Hepatocyte (in vitro differentiated cells): Measurements from ENCODE around the gene COMP. TPM values are rescaled to one million over a fixed set of nuclear protein-coding genes. Genes with fewer than 3 reads are reported as not detected.

Experiments used
- DNase-seq: peaks from one replicate; pipeline ENCODE4 v3.0.0-alpha.2; 2016; ENCODE audit warnings: low spot score
- H2AFZ ChIP-seq: fragments of 200-600 bp; sonication (generic); 2 replicates; pipeline ENCODE4 v1.6.0; 2016; ENCODE audit warnings: antibody characterized with exemption, mild to moderate bottlenecking
- H3K27ac ChIP-seq: fragments of 200-600 bp; sonication (generic); 2 replicates; pipeline ENCODE4 v1.5.1; 2016; ENCODE audit warnings: mild to moderate bottlenecking
- H3K27me3 ChIP-seq: fragments of 200-600 bp; sonication (generic); 2 replicates; pipeline ENCODE4 v1.6.1; 2016
- H3K36me3 ChIP-seq: fragments of 200-600 bp; sonication (generic); replicated peaks from 2 replicates; pipeline ENCODE4 v1.5.1; 2016; ENCODE audit warnings: low read depth; ENCODE audit not compliant: insufficient read depth
- H3K4me1 ChIP-seq: fragments of 200-600 bp; sonication (generic); 2 replicates; pipeline ENCODE4 v1.5.1; 2016; ENCODE audit warnings: mild to moderate bottlenecking, moderate library complexity; ENCODE audit not compliant: insufficient read depth
- H3K4me2 ChIP-seq: fragments of 200-600 bp; sonication (generic); 2 replicates; pipeline ENCODE4 v1.6.0; 2016
- H3K4me3 ChIP-seq: fragments of 200-600 bp; sonication (generic); 2 replicates; pipeline ENCODE4 v1.5.1; 2016; ENCODE audit warnings: mild to moderate bottlenecking
- H3K79me2 ChIP-seq: fragments of 200-600 bp; sonication (generic); 2 replicates; pipeline ENCODE4 v1.6.0; 2017; ENCODE audit warnings: mild to moderate bottlenecking
- H3K9me2 ChIP-seq: fragments of 200-600 bp; sonication (generic); replicated peaks from 2 replicates; pipeline ENCODE4 v1.6.0; 2017; ENCODE audit warnings: mild to moderate bottlenecking; ENCODE audit not compliant: insufficient read depth
- H3K9me3 ChIP-seq: fragments of 200-600 bp; sonication (generic); 2 replicates; pipeline ENCODE4 v1.5.1; 2016; ENCODE audit warnings: low read depth, mild to moderate bottlenecking
- H4K20me1 ChIP-seq: fragments of 200-600 bp; sonication (generic); 2 replicates; pipeline ENCODE4 v1.6.0; 2016; ENCODE audit warnings: mild to moderate bottlenecking; ENCODE audit not compliant: insufficient read depth, poor library complexity, severe bottlenecking
- CTCF ChIP-seq: fragments of 200-600 bp; sonication (generic); IDR thresholded peaks from 2 replicates; pipeline ENCODE4 v1.5.1; 2016; ENCODE audit warnings: antibody characterized with exemption, mild to moderate bottlenecking; ENCODE audit not compliant: poor library complexity
- EZH2 ChIP-seq: fragments of 200-600 bp; sonication (generic); IDR thresholded peaks from 2 replicates; pipeline ENCODE4 v1.6.1; 2016; ENCODE audit warnings: antibody characterized with exemption, mild to moderate bottlenecking, borderline replicate concordance
- EZH2phosphoT487 ChIP-seq: fragments of 200-600 bp; sonication (generic); IDR thresholded peaks from one replicate; pipeline ENCODE4 v1.6.1; 2018; ENCODE audit warnings: antibody characterized with exemption, mild to moderate bottlenecking, low read depth, moderate library complexity; ENCODE audit not compliant: unreplicated experiment, severe bottlenecking
- WGBS: methylation state at CpG from one replicate; pipeline ENCODE4 v1.1.6; 2016; ENCODE audit warnings: low lambda C conversion rate; ENCODE audit errors: missing lambda C conversion rate; 5-methylcytosine and 5-hydroxymethylcytosine counted together
- polyA plus RNA-seq: library from polyadenylated mRNA; unstranded; fragments of >200 nt; fragmentation: Nextera tagmentation; extraction: Ambion mirVana; gene quantifications from 2 replicates; pipeline ENCODE4 v1.2.1, GENCODE V29; 2016
- total RNA-seq: library from RNA; depleted of rRNA; stranded (reverse); fragments of >200 nt; gene quantifications from 2 replicates; pipeline ENCODE4 v1.2.3, GENCODE V29; 2014

Gene COMP
- total and polyA plus RNA-seq, 2 experiments from 2014 or later, result 2.8 to 16.3 TPM

GRCh38 chr19:18742324-18742723, 48.8 kb downstream of the COMP start:
- H3K79me2 ChIP-seq, result peaks cover 3% of the 10 kb centered on the region
- peak overlapping the region; percentile 59 for H3K4me2 ChIP-seq
- H3K27ac ChIP-seq, result peak overlapping the region; percentile 92
- H4K20me1 ChIP-seq, result no peaks in the 10 kb centered on the region
- TF ChIP-seq EZH2 (no peak), EZH2phosphoT487 (no peak)
- H3K4me1 ChIP-seq, result peaks cover 58% of the 10 kb centered on the region
- no peak overlapping the region for H2AFZ ChIP-seq
- DNase-seq, result peak; percentile 5
- no peaks in the 10 kb centered on the region for H3K9me3 ChIP-seq
- H3K36me3 ChIP-seq, result no peaks in the 10 kb centered on the region
- no peaks in the 10 kb centered on the region for H3K27me3 ChIP-seq
- 92% methylated on average over 14 of the region's 14 CpGs for whole genome bisulfite sequencing
- no peak overlapping the region for H3K4me3 ChIP-seq
- no peaks in the 10 kb centered on the region for H3K9me2 ChIP-seq

- WGBS, result 47% methylated on average over 27 of the region's 27 CpGs
Observed at GRCh38 chr19:18741124-18742121, 49.7 kb downstream of the COMP start.

GRCh38 chr19:18738961-18739690, 52.0 kb downstream of the COMP start:
- Histone ChIP-seq H3K9me3 (no peaks in the 10 kb centered on the region), H3K27ac (peak overlapping the region; percentile 92), H3K4me2 (no peak overlapping the region), H2AFZ (no peak overlapping the region), H3K79me2 (peaks cover 25% of the 10 kb centered on the region), H3K4me1 (peaks cover 60% of the 10 kb centered on the region), H3K9me2 (no peaks in the 10 kb centered on the region), H3K36me3 (no peaks in the 10 kb centered on the region), H3K27me3 (no peaks in the 10 kb centered on the region), H4K20me1 (no peaks in the 10 kb centered on the region), H3K4me3 (no peak overlapping the region)
- DNase-seq, result no peak
- no peak for TF ChIP-seq CTCF
- TF ChIP-seq EZH2, result no peak
- no peak for TF ChIP-seq EZH2phosphoT487
- WGBS, result 95% methylated on average over 18 of the region's 20 CpGs

More at GRCh38 chr19:18741124-18742121, 49.7 kb downstream of the COMP start:
- Histone ChIP-seq H3K9me3 (no peaks in the 10 kb centered on the region), H2AFZ (no peak overlapping the region), H3K36me3 (no peaks in the 10 kb centered on the region), H3K4me1 (peaks cover 60% of the 10 kb centered on the region), H3K27ac (peak overlapping the region; percentile 92), H3K79me2 (peaks cover 5% of the 10 kb centered on the region), H3K4me3 (no peak overlapping the region), H4K20me1 (no peaks in the 10 kb centered on the region), H3K27me3 (no peaks in the 10 kb centered on the region), H3K4me2 (peak overlapping the region; percentile 43), H3K9me2 (no peaks in the 10 kb centered on the region)
- TF ChIP-seq EZH2phosphoT487 (no peak), EZH2 (no peak), CTCF (no peak)
- peak; percentile 74 for DNase-seq
